NCI-H2081 (cell line): ENCODE measurements around the gene ZNF638.

Experiments
- DNase-seq, 2 experiments: peaks; one replicate each; lab custom pipeline; 2025; lab: John Stamatoyannopoulos, UW

Gene ZNF638

DNA sequence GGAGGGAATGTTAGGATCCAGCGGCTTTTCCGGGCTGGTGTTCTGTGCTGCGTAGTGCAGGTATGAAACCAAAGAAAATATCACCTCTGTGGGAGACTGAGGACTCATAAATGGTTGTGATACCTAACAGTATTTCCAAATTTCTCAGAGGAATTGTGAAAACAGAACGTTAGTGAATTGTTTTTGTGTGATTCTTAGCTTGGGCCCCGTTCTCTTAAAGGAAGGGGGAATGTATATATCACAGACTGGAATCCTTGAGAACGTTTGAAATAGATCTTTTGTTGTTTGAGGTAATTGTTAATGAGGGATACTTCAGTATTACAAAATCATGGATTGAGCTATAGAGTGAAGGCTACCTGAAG, 834 bp downstream of the ZNF638 start:
- no peak for DNase-seq

DNA sequence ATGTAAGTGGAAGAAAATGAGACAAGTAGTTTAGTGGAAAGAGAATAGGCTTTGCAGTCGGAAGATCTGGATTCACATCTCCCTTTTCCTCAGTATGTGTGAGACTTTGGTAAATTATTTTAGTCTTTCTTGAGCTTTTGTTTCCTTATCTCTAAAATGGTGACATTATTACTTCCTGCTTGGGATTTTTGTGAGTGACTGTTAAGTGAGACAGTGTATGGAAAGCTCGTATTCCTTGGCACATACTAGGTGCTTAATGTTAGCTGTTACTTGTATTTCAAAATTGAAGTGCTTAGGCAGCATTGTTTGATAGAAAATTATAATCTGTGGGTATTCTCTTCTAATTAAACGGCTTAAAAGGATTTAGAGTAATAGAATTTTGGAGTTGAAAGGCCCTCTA, 2.0 kb downstream of the ZNF638 start:
- DNase-seq = no peak

DNA sequence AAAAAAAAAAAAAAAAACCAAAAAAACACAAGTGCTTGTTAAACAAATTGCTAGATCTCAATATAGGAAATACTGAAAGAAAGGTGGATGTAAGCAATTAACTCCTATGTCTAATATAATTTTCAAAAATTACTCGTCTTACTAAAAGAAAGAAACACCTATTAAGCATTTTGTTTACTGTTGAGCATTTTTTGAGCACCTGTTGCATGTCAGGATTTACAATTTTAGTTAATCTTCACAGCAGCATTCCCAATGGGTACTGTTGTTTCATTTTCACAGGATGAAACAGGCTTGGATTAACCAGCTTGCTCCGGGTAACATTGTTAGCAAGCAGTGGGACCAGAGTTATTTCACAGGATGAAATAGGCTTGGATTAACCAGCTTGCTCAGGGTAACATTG, 4.8 kb downstream of the ZNF638 start:
- DNase-seq = no peak

DNA sequence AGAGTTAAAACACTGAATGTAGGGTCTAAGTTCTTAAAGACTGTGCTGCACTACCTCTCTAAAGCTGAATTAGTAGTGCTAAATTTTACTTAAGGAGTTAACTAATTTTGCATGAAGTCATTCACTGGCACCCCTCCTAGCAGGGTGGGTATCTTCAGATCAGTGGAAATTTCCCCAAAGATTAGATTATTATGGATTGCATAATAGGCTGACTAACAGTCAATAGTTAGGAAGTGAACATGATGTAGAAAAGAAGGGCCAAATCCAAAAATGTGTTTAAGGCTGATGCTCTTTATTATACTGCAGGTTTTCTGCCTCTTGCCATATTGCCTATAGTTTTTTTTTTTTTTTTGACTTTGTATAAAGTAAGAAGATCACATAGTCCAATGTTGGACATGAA, 5.2 kb downstream of the ZNF638 start:
- no peak for DNase-seq

DNA sequence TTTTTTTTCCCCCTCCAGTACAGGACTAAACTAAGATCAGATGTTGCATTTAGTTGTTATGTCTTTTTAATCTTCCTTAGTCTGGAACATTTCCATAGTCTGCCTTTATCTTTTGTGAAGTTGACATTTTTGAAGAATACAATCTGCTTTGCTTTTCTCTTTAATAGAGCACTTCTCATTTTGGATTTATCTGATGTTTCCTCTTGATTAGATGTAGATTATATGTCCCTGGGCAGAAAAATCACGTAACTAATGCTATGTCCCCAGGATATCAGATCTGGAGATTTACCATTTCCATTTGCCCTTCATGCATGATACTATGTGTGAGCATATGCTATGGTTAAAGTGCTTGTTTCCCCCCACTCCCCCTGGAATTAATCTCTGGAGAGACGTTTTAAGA, 6.2 kb downstream of the ZNF638 start:
- no peak for DNase-seq

DNA sequence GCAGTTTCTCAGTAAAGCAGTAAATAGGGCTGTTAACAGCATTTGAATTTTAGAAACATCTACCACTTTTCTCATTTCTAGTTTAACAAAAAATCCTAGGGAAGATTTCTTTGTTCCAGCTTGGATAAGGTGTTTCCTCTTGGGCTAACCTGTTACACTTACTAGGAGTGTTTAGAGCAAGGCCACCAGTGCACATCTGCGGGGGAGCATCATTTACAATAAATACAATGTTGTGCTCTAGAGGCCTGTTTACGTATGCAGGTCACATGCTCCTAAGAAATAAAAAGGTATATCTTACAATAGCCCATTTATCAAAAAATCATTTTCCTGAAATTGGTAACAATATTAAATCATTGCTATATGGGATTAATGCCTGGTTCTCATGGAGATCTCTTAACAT, 8.1 kb downstream of the ZNF638 start:
- DNase-seq = no peak

DNA sequence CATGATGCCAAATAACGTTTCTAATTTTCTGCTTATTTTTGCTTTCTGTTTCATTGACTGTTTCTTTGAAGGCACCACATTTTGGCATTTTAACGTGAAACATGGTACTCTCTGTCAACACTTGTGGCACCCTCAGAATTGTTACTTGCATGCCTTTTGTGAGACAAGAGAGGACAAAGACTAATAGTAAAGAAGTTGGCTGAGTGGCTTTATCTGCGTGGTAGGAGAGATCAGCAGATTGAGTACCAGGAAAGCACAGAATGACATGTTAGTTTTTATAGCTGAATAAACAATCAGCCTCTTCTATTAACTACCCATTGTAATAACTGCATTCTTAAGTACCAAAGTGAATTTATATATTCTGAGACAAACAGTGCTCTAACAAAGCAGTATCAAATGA, 8.6 kb downstream of the ZNF638 start:
- no peak for DNase-seq

DNA sequence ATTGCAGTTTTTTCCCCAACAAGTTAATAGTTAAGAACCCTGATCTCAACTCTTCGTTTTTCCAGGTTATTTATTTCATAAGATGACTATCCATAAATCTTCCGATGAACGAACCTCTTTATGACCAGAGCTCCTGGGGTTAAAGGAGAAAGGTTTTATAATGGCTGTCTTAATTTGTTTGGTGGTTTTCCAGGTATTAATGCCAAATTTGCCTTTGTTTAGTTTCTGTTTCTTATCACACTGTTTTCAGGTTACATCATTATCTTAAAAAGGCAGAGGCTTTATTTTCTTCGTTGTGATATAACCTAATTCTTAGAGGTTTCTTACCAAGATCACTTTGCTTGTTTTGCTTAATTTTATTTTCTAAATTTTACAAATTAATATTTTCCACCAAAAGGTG, 10.1 kb downstream of the ZNF638 start:
- no peak for DNase-seq

DNA sequence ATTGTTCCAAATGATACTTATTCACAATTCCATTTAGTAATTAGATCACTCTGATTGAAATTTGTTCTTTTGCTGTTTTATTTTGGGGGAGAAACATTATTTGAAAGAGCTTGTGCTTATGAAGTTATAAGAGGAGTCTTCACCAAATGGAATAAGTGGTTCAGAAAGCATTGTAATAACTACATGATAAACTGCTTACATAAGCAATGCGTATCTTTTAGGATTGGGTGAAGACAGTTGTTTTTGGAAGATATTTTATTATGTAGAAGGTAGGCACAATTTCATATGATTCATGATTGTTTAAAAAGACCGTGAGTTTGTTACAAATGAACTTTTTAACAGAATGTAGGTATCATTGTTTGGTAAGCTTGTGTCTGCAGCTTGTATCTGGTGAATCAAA, 14.5 kb downstream of the ZNF638 start:
- no peak for DNase-seq

DNA sequence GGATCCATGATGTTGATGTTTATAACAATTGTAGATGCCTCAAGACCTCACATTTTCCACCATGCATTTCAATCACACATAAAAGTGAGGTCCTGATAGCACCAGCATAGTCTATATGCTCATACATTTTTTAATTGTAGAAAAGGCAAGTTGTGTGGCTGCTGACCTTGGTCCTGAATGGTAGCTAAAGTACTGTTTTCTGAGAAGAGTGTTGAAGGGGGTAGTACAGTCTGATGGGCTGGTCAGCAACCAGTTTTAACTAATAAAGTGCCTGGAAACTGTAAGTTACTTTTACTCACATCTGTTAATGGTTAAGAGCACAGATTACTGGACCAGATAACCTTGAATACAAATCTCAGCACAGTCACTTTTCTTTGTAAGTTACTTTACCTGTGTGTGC, 15.9 kb downstream of the ZNF638 start:
- DNase-seq = no peak

DNA sequence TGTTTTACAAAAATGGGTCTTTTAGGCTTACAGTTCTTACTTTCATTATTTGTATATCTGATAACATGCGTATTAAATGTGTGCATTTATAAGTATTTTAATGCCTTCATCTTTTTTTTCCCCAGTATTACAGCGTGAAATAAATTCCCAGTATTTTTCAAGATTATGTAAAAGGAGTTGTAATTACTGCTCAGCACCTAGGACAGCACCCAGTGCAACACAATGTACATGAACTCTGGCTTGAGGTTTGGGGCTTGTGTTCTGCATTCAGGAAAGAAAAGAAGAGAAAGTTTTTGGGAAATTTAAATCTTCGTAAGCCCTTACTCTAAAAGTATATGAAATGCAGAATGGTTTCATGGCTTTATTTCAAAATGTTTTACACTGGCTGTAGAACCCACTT, 16.7 kb downstream of the ZNF638 start:
- no peak for DNase-seq

DNA sequence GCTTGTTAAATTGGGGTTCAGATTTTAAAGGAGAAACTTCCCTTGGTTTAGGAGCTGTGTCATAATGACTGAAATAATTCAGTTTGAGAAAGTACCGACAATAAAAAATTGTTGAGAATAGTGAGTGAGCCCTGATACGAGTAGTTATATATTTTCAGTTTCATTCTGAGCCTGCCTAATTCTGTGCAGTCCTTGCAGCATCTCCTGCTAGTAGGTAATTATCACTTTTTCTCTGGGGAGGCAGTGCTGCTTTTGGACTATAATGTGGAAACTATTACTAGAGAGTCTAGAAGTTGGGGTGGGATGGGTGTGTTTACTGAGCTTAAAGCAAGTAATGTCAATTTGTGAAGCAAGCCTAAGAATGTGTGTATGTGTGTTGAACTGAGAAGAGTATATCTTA, 21.7 kb downstream of the ZNF638 start:
- no peak for DNase-seq

DNA sequence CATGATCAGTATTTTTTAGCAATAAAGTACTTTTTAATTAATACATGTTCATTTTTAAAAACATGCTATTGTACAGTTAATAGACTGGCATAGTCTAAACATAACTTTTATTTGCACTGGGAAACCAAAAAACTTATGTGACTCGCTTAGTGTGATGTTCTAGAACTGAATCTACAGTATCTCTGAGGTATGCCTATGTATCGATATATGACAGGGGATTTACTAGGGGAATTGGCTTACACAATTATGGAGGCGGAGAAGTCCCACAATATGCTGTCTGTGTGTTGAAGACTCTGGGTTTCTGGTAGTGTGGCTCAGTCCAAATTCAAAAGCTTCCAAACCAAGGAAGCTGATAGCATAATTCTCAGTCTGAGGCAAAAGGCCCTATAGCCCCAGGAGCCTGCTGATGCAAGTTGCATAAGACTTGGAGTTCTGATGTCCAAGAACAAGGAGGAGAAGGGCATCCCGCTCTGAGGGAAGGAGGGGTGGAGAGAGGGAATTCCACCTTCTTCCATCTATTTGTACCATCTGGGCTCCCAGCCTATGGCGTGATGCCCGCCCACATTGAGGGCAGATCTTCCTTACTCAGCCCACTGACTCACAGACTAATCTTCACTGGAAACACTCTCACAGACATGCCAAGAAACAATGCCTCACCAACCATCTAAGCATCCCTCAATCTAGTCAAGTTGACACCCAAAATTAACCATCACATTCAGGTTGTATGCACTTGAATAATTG, 27.5 kb downstream of the ZNF638 start:
- DNase-seq = no peak

DNA sequence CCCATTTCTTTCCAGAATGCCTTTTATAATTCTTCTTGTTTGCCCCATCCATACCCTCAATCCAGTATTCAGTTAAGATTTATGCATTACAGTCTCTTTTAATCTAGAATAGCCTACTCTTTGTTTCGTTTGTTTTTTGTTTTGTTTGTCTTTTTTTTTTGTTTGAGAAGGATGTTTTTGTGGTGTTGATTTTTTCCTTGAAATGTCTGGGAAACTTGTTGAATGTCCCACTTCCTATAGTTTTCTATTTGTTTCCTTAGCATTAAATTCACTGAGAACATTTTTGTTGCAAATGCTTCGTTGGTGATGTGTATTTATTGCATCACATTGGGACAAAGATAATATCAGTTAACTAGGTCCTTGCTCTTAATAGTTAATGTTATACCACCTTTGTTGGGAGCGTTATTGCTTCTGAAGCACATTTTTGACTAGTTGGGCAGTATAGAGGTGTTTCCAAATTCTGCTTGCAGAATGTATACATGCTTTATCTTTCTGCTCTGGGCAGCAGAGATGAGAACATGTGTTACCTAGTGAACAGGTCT, 28.9 kb downstream of the ZNF638 start:
- no peak for DNase-seq

DNA sequence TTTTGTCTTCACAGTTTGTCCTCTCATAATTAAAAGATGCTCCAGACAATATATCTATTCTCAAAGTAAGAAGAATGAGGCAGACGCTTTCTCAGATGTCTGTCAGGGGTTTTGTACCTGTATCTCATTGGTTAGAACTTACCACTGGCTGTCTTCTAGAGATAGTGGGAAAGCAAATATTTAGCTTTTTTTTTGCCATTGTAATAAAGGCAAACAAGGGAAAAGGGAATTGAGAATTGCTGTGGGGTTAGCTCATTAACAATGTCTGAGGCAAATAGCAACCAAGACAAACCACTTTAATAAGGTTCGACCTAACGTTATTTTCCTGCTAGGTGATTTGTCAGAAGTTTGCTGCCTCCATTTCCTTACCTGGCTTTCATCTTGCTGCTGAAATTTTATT, 30.0 kb downstream of the ZNF638 start:
- DNase-seq = no peak

DNA sequence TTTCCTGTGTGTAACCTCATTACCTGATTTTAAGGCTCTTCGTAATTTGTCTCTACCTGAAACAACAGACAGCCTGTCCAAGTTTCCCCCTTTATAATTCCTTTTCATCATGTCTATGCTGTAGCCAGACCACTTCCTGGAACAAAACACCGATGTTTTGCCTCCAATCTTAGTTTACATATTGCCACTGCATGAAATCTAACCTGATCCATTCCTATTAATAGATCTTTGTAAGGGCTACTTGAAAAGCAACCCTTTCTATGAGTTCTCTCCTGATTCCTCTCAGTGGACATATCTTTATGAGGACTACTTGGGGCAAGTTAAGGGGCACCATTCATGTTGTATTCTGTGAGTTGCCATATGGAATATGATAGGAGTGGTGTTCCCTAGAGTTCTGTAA, 30.9 kb downstream of the ZNF638 start:
- DNase-seq = no peak

DNA sequence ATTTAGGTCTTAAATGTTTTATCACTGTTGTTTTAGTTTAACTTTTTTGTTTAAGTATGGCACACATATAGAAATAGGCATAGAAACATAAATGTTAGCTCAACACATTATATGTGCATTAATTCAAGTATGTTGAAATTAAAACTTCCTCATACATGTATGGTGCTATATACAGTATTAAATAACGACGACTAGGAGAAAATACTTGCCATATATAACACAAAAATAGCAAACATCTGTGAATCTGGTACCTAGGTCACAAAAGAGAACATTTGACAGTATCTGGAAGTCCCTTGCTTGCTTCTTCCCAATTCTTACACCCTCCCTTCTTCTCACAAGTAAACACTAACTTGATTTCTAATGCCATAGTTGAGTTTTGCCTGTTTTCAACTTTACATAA, 38.4 kb downstream of the ZNF638 start:
- no peak for DNase-seq

DNA sequence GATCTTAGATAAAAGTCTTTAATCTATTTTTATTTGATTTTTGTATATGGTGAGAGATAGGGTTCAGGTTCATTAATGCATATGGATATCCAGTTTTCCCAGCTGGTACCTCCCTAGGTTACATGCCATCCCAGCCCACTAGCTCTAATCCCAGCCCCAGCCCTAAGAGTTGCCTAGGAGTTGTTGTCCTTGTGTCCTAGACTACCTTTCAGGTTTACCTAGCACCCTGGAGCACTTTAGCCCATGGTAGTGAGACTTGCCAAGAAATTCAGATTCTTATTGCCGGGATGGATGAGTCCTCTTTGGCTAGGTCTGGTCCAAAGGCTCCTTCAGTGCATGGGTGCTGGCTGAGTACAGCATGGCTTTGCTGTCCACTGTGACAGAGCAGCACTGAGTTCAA, 40.5 kb downstream of the ZNF638 start:
- DNase-seq = no peak

DNA sequence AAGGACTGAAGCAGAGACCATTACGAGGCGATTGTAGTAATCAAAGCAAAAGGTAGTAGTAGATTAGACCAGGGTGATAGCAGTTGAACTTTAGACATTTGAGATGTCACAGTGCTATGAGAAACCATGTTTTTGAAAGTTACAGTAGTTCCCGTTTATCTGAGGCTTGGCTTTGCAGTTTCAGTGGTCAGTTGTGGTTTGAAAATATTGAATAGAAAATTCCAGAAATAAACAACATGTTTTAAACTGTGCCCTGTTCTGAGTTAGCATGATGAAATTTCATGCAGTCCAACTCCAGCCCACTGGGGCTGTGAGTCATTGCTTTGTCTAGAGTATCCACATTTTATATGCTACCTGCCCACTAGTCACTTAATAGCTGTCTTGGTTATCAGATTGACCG, 47.5 kb downstream of the ZNF638 start:
- DNase-seq = no peak

DNA sequence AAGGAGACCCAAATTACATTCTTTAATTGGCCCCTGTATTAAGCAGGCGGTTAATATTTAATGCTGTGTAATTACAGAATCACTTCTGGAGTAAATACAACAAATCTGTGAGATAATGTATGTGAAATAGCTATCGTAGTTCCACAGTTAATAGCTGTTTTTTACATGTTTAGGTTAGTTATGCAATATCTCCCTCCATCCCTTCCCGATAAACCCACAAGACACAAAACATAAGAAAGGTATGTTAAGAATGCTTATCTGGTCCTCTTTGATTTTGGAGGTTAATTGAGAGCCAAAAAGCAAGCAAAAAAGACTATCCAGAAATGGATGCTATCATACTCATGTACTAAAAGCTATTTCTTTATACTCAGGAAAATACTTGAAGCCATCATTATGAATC, 49.1 kb downstream of the ZNF638 start:
- no peak for DNase-seq

DNA sequence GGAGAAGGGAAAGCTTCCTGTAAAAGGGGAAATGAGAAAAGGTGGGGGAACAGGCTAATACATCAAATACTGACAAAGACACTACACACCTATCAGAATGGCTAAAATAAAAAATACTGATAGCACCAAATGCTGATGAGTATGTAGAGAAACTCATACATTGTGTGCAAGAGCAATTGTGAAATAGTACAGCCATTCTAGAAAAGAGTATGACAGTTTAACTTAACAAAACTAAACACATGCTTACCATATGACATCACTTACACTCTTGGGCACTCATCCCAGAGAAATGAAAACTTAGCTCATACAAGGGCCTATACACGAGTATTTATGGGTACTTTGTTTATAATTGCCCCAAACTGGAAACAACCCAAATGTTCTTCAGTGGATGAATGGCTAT, 53.4 kb downstream of the ZNF638 start:
- no peak for DNase-seq

DNA sequence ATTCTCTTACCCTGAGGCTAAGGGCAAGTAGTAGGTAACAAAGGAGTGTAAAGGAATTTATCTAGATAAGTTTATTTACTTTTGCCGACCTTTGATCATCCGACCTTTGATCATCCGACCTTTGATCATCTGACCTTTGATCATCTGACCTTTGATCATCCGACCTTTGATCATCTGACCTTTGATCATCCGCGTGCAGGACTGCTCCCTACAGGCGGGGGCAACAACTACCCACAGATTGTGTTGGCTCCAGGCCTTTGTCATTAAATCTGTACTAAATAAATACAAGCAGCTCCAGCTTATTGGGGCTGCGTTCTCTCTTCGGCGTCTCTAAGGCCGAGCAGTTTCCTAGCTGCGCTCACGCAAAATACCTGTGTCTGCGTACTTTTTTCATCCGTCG, 56.6 kb downstream of the ZNF638 start:
- DNase-seq = no peak

DNA sequence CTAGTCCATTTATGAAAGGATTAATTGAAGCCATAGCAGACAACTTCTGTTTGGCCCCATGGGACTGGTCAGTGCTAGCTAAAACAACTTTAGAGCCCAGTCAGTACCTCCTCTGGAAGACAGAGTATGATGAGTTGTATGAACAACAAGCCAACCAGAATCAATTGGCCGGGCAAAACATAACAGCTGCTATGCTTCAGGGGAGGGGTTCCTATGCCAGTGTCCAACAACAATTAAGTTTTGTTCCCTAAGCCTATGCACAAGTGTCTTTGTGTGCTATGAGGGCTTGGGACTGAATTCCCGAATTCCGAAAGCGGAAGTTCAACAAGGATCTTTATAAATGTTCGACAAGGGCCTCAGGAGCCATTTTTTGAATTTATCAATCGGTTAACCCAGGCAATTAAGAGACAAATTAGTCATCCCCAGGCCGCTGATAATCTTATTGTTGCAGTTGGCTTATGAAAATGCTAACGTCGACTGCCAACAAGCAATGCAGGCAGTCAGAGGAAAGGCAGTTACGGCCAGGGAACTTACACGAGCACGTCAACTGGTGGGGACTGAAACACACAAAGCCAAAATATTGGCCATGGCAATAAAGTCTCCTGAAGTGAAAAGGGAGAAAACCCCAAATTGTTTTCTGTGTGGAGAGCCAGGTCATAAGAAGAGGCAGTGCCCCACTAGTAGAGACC, 57.9 kb downstream of the ZNF638 start:
- no peak for DNase-seq

DNA sequence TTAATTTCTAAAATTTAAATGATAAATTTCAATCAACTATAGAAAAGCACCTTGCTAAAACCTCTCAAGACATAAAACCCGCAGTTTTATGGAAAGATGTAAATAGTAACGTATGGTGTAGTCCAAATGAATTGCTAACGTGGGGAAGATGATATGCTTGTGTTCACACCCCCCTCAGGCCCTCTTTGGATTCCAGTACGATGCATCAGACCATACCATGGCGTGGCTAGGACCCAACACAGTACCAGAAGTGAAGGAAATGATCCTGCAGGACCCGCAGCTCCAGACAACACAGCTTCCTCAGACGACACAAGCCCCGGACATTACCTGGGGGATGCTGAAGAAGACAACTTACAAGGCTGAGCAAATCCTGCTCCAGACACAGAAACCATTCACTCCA, 61.6 kb downstream of the ZNF638 start:
- no peak for DNase-seq
